C4-2B (cell line): ENCODE measurements around the gene MRPL44.
"Not testable (repeated sequence)": the region's sequence is repeated elsewhere in the genome, so short reads cannot be mapped to it uniquely, and the experiment has no call there.

Experiments used
- H3K27ac ChIP-seq: fragments of 450-650 bp; 2 replicates; pipeline ENCODE4 v1.5.1; 2017
- CTCF ChIP-seq: fragments of 450-650 bp; conservative IDR thresholded peaks from 2 replicates; pipeline ENCODE4 v1.5.1; 2017; ENCODE audit warnings: mild to moderate bottlenecking
- ZFX ChIP-seq: fragments of 450-650 bp; IDR thresholded peaks from 2 replicates; pipeline ENCODE4 v1.6.1; 2017

Gene MRPL44

DNA sequence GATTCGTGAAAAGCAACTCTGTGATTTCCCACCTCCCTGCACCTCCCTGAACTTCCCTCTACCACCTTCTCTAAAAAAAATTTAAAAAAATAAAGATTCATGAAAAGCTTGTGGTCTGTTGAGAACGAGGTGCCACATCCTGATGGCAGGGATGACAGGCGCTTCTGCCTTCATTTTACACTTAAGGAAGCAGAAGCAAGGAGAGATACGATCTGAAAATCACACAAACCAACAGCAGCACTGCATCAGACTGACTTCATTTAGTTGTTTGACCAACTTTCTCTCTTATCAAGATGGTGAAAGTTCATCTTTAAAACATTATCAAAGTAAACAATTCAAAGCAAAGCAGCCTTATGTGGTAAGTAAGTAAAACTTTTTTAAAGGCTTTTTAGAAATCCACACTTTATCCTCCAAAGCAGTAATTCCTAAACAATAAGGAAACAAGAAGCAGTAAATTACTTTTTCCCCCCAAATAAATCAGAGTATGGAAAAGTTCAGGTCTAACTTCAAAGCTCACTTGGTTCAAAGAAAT lies 27.6 kb upstream of the MRPL44 start:
- TF ChIP-seq CTCF = no peak
- TF ChIP-seq ZFX = no peak
- peak overlapping the region; percentile 56 for H3K27ac ChIP-seq

GRCh38 chr2:223930103-223930976 lies 26.9 kb upstream of the MRPL44 start:
- peak overlapping the region; percentile 14; the same call in 1 of the 2 replicates for H3K27ac ChIP-seq
- no peak for TF ChIP-seq CTCF
- TF ChIP-seq ZFX = no peak

DNA sequence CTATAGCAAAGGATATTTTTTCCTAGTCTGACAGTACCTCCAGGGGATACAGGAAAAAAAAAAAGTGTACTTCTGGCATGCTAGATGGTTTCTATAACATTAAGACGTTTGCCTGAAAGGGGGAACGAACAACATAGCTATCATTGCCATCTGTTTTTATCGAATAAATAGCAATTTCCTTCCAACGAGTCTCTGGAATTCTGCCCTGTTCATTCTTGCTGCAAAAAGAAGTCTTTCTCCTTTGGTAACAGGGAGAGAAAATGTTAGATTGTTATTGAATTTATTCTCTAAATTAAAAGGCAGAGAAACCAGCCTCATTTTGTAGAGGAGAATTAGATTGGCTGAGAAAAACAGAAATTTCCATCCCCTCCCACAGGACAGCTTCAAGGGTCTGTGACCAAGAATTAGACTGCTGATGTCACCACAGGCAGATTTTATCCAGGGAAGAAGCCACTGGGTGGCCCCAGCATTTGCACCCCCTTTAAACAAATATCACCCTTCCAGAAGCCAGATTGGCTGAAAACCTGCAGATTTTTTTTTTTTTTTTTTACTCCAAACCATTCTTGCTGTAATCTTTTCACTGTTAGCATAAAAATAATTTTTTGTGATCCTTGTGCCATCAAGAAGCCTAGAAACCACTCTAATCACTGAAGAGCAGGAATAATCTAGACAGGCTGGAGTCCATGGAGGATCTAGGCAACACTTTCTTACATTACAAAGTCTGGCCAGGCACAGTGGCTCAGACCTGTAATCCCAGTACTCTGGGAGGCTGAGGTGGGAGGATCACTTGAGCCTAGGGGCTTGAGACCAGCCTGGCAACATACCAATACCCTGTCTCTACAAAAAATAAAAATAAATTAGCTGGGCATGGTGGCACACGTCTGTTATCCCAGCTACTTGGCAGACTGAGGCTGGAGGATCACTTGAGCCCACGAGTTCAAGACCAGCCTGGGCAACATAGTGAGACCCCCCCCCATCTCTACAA lies 24.2 kb upstream of the MRPL44 start:
- no peak overlapping the region for H3K27ac ChIP-seq
- TF ChIP-seq CTCF = no peak
- no peak for TF ChIP-seq ZFX

DNA sequence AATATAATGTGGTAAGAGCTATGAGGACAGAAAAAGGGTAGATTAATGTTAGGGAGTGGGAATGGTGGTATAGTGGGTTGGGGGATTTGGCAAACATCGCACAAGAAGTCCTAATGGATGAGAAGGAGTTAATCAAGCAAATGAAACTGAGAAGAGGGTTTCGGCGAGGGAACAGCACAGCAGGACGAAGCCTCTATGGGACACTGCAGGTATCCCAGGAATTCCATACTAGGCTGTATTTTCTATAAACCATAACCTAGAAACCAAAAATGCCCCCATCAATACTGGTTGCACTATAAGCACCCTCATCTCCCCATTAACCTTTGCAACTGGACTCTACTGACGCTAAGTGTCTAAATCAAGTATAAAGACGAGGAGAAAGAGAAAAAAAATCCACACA lies 22.4 kb upstream of the MRPL44 start:
- H3K27ac ChIP-seq = no peak overlapping the region
- TF ChIP-seq CTCF (no peak), ZFX (no peak)

DNA sequence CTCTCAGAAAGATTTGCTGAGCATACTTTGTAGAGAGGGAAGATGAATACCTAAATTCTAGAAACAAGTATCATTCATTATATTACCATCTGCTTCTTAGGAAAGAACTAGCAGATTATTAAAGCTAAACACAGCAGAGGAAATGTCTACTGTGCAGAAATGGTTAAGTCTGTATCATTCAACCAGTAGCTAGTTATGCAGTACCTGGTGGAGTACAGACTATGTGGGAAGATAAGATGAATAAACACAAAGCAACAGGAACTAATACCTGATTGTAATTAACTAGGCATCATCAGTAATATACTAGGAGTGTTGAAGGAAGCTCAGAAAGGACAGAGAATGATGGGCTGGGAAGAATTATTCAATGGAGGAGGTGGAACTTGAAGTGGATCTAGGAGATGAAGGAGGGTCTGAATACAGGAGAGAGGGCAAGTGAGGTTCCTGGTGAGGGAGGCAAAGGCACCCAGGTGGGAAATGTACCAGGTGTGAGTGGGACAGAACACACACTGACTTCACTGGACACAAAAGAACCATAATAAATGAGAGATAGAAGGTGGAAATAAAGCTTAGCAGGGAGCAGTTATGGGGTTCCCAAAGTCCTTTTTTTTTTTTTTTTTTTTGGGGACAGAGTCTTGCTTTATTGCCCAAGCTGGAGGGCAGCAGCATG lies 21.7 kb upstream of the MRPL44 start:
- TF ChIP-seq ZFX = no peak
- no peak overlapping the region for H3K27ac ChIP-seq

GRCh38 chr2:223936862-223937326 lies 20.4 kb upstream of the MRPL44 start:
- H3K27ac ChIP-seq = no peak overlapping the region
- TF ChIP-seq CTCF (no peak), ZFX (no peak)

- no peak for TF ChIP-seq CTCF
- TF ChIP-seq ZFX = no peak
- no peak overlapping the region for H3K27ac ChIP-seq
These were observed 19.7 kb upstream of the MRPL44 start for GRCh38 chr2:223937535-223937934.

DNA sequence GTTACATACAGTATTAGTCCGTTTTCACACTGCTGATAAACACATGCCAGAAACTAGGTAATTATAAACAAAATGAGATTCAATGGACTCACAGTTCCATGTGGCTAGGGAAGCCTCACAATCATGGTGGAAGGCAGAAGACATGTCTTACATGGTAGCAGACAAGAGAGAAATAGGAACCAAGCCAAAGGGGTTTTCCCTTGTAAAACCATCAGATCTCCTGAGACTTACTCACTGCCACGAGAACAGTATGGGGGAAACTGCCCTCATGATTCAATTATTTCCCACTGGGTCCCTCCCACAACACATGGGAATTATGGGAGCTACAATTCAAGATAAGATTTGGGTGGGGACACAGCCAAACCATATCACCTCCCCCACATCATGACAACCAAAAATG lies 17.8 kb upstream of the MRPL44 start:
- not testable (repeated sequence) for H3K27ac ChIP-seq
